DMS153 treated with DMSO at 0.1 percent for 48 hours (cell line): ENCODE results near the gene LDLRAD4.
"Not testable (repeated sequence)": the region's sequence is repeated elsewhere in the genome, so short reads cannot be mapped to it uniquely, and the experiment has no call there.

Source experiments
- DNase-seq: peaks from one replicate; lab custom pipeline; 2025; ENCODE audit not compliant: unreplicated experiment; lab: John Stamatoyannopoulos, UW

LDLRAD4 gene

DNA sequence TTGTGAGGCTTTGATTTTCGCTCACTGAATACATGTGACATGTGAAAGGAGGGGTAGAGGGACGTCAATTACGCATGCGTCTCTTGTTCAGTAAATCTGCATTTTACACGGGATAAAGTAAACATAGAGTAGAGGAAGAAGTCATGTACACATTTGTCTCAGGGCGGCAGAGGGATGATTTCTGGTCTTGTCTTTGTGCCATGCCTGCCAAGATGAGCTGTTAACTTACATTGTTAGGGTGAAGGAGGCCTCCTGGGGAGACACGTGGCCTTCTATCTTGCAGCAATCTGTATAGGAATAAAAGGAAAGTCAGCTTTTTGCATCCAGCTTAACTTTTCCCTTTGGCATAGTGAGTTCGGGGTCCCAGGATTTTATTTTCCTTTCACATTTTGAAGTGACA lies 106.3 kb downstream of the LDLRAD4 start:
- DNase-seq, result no peak

- DNase-seq, result no peak
Observed at GRCh38 chr18:13328213-13328612, 109.7 kb downstream of the LDLRAD4 start.

DNA sequence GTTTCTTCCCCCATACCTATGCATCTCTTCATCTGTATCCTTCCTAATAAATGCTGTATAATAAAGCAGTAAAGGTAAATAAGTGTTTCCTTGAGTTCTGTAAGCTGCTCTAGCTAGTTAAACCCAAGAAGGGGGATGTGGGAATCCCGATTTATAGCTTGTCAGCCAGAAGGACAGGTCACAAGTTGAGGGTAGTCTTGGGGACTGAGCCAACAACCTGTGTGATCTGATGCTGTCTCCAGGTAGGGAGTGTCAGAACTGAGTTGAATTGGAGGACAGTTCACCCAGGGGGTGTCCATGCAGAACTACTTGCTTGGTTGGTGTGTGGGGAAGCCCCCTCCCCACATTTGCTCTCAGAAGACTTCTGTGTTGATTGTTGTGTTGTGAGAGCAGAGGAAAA lies 112.4 kb downstream of the LDLRAD4 start:
- DNase-seq, result no peak

- no peak for DNase-seq
Observed at GRCh38 chr18:13331846-13332245, 113.3 kb downstream of the LDLRAD4 start.

DNA sequence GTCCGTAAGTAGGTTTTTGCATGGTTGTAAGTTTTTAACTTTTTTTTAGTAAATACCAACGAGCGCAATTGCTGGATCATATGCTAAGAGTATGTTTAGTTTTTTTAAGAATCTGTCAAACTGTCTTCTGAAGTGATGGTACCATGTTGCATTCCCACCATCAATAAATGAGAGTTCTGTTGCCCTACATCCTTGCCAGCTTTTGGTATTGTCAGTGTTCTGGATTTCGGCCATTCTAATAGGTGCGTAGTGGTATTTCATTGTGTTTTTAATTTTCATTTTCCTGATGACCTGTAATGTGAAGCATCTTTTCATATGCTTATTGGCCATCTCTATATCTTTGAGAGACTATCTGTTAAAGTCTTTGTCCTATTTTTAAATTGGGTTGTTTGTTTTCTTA lies 114.3 kb downstream of the LDLRAD4 start:
- no peak for DNase-seq

GRCh38 chr18:13335903-13336302 lies 117.3 kb downstream of the LDLRAD4 start:
- DNase-seq, result no peak

GRCh38 chr18:13336841-13337240 lies 118.3 kb downstream of the LDLRAD4 start:
- DNase-seq, result no peak

DNA sequence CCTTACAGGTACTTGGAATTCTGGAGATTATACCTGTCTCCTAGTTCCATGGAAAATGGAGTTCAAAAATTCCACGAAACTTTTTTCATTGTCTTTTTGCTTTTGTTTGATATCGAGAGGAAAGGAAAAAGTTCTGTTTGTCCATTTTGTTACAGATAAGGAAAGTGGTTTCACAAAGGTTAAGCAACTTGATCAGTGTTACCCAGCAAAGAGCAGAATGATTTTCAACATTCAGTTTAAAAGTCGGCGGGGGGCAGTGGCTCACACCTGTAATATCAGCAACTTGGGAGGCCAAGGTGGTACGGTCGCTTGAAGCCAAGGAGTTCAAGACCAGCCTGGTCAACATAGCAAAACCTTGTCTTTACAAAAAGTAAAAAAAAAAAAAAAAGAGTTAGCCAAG lies 118.8 kb downstream of the LDLRAD4 start:
- no peak for DNase-seq

- DNase-seq, result no peak
Observed at GRCh38 chr18:13338318-13338717, 119.8 kb downstream of the LDLRAD4 start.

- no peak for DNase-seq
Observed at GRCh38 chr18:13339653-13340052, 121.1 kb downstream of the LDLRAD4 start.

GRCh38 chr18:13346449-13346848 lies 127.9 kb downstream of the LDLRAD4 start:
- DNase-seq, result not testable (repeated sequence)

GRCh38 chr18:13353084-13353823 lies 134.7 kb downstream of the LDLRAD4 start:
- no peak for DNase-seq

DNA sequence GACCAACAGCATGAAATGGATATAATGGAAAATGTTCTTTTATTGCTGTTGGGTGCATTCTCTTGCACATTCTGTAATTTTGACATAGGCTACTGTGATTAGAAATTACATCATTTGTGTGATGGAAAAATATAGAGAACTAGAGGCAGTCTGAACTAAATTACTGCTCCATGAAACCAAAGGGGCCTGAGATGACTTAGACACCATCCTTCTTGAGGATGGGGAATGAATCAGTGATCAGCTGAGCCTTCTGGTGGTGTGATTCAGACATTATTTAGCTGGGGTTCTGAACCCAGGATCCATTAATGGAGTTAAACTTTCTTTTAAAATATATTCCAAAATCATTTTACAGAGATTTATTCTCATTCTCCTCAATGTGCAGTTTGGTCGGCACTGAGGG lies 135.8 kb downstream of the LDLRAD4 start:
- no peak for DNase-seq

DNA sequence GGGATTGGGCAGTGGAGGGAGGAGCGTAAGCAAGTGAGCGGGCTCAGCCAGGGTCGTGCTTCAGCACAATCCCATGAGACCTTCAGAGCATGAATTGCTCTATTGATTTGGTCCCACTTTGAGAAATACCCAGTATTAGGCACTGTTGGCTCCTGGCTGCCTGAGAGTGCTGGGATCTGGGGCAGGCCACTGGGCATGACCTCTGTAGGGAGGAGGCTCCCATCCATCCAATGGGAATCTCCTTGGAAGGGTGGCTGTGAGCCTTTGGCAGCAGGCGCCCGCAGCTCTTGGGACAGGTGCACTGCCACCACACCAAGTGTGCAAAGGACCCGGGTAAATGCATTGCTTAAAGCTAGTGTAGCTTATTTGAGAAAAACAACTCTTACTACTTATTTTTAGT lies 137.5 kb downstream of the LDLRAD4 start:
- DNase-seq, result no peak

- DNase-seq, result no peak
Observed at GRCh38 chr18:13357289-13357688, 138.7 kb downstream of the LDLRAD4 start.

- DNase-seq, result no peak
Observed at GRCh38 chr18:13359210-13359609, 140.7 kb downstream of the LDLRAD4 start.

GRCh38 chr18:13361431-13361830 lies 142.9 kb downstream of the LDLRAD4 start:
- DNase-seq, result no peak

GRCh38 chr18:13362051-13362450 lies 143.5 kb downstream of the LDLRAD4 start:
- DNase-seq, result no peak

GRCh38 chr18:13362607-13363006 lies 144.0 kb downstream of the LDLRAD4 start:
- no peak for DNase-seq

DNA sequence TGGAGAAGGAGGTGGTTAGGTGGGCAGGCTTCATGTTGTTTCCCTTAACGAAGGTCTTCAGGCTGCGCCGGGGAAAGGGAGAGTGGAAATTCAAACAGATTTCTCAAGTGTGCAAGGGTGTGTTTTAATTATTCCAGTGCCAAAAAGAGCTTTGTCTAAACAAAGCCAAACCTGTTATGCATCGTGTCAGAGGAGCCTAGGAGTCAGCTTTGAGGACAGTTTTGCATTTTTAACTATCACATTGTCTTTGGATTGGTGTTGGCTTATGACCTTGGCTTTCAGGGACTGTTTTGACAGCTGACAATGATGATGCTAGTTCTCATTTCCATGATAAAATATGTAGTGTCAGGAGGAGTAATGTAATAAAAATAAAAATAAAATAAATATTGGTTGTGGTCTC lies 144.8 kb downstream of the LDLRAD4 start:
- DNase-seq, result no peak

GRCh38 chr18:13364721-13365205 lies 146.2 kb downstream of the LDLRAD4 start:
- no peak for DNase-seq

DNA sequence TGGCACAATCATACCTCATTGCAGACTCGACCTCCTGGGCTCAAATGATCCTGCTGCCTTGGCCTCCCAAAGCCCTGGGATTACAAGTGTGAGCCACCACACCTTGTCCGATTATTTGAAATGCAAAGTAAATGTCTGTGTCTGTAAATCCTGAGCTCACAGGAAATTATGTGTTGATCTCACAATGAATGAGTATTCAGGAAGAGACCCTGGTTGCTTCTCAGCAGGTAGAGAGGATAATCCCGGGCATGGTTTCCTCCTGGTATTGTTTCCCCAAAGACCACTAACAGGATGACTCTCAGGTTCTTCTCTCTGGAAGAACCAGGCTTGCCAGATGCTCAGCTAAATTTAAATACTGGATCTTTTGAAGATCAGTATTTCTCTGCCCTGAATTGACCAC lies 147.6 kb downstream of the LDLRAD4 start:
- DNase-seq, result no peak

- DNase-seq, result no peak
Observed at GRCh38 chr18:13366541-13366940, 148.0 kb downstream of the LDLRAD4 start.
